ENCODE measurements around the gene ZNF695.
"Not testable (repeated sequence)": the region's sequence is repeated elsewhere in the genome, so short reads cannot be mapped to it uniquely, and the experiment has no call there.

Gene ZNF695

DNA sequence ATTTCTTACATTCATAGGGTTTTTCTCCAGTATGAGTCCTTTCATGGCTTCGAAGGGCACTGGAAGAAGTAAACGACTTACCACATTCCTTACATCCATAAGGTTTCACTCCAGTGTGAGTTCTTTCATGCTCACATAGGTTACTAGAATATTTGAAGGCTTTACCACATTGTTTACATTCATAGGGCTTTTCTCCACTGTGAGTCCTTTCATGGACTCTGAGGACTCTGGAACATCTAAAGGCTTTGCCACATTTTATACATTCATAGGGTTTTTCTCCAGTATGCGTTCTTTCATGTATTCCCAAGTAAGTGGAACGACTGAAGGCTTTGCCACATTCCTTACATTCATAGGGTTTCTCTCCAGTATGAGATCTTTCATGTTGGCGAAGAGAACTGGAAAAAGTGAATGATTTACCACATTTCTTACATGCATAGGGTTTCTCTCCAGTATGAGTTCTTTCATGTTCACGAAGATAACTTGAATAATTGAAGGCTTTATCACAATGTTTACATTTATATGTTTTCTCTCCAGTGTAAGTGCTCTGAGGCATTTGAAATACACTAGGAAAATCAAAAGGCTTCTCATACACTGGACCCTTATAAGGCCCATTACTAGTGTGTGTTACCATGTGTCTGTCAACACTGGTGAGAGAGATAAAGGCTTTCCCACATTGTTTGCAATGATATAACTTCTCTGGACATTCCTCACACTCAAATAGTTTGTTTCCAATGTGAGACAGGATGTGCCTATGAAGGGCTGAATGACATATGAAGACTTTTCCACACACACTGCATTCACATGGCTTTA lies 29.9 kb upstream of the ZNF695 start:
- TF ChIP-seq, protein P1, sequence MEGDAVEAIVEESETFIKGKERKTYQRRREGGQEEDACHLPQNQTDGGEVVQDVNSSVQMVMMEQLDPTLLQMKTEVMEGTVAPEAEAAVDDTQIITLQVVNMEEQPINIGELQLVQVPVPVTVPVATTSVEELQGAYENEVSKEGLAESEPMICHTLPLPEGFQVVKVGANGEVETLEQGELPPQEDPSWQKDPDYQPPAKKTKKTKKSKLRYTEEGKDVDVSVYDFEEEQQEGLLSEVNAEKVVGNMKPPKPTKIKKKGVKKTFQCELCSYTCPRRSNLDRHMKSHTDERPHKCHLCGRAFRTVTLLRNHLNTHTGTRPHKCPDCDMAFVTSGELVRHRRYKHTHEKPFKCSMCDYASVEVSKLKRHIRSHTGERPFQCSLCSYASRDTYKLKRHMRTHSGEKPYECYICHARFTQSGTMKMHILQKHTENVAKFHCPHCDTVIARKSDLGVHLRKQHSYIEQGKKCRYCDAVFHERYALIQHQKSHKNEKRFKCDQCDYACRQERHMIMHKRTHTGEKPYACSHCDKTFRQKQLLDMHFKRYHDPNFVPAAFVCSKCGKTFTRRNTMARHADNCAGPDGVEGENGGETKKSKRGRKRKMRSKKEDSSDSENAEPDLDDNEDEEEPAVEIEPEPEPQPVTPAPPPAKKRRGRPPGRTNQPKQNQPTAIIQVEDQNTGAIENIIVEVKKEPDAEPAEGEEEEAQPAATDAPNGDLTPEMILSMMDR (IDR thresholded peaks at IDR 0.05; ENCODE audit: low read depth, low read length): no peak
- H3K4me3 ChIP-seq (ENCODE audit: low read depth, low read length): no peak overlapping the region

DNA sequence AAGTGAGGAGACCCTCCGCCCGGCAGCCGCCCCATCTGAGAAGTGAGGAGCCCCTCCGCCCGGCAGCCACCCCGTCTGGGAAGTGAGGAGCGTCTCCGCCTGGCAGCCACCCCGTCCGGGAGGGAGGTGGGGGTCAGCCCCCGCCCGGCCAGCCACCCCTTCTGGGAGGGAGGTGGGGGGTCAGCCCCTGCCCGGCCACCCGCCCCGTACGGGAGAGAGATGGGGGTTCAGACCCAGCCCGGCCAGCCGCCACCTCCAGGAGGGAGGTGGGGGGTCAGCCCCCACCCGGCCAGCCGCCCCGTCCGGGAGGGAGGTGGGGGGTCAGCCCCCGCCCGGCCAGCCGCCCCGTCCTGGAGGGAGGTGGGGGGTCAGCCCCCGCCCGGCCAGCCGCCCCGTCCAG lies 24.4 kb upstream of the ZNF695 start:
- H3K4me3 ChIP-seq (ENCODE audit: low read depth, low read length): not testable (repeated sequence)

DNA sequence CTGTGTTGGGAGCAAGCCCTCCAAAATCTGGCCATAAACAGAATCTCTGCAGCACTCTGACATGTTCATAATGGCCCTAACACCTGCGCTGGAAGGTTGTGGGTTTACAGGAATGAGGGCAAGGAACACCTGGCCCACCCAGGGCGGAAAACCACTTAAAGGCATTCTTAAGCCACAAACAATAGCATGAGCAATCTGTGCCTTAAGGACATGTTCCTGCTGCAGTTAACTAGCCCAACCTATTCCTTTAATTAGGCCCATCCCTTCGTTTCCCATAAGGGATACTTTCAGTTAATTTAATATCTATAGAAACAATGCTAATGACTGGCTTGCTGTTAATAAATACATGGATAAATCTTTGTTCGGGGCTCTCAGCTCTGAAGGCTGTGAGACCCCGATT lies 16.8 kb upstream of the ZNF695 start:
- not testable (repeated sequence) for H3K4me3 ChIP-seq (ENCODE audit: low read depth, low read length)

DNA sequence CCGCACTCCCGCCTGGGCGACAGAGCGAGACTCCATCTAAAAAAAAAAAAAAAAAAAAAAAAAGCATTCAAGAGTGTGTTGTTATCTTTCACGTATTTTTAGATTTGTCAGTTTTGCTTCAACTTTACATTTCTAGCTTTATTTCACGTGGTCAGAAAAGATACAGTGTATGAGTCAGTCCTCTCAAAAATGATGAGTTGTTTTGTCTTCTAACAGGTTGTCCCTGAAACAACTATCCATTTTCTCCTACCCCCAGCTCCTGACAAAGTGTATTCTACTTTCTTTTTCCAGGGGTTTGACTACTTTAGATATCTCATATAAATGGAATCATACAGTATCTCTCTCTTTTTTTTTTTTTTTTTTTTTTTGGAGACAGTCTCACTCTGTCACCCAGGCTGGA lies 5.5 kb upstream of the ZNF695 start:
- TF ChIP-seq, protein P1 (IDR thresholded peaks at IDR 0.05; ENCODE audit: low read depth, low read length): no peak
- no peak overlapping the region for H3K4me3 ChIP-seq (ENCODE audit: low read depth, low read length)

DNA sequence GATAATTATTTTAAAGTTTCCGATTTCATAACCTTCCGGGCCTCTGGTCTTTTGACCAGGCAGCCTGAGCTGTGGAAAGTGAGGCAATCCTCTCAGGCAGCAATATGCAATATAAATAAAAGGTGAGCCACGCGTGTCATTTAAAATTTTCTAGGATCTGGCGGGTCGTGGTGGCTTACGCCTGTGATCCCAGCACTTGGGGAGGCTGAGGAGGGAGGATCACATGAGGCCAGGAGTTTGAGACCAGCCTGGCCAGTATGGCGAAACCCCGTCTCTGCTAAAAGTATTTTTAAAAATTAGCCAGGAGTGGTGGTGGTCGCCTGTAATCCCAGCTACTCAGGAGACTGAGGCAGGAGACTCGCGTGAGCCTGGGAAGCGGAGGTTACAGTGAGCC lies 546 bp upstream of the ZNF695 start:
- H3K4me3 ChIP-seq (ENCODE audit: low read depth, low read length): peak overlapping the region; percentile 78
- TF ChIP-seq, protein P1 (IDR thresholded peaks at IDR 0.05; ENCODE audit: low read depth, low read length): no peak

DNA sequence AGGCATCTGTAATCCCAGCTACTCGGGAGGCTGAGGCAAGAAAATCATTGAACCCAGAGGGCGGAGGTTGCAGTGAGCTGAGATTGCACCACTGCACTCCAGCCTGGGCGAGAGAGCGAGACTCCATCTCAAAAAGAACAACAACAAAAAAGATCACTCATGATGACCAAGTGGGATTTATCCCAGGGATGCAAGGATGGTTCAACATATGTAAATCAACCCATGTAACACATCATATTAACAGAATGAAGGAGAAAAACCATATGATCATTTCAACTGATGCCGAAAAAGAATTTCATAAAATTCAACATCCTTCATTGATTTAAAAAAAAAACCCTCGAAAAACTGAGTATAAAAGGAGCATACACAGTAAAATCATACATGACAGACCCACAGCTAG lies 3.8 kb downstream of the ZNF695 start:
- not testable (repeated sequence) for H3K4me3 ChIP-seq (ENCODE audit: low read depth, low read length)

DNA sequence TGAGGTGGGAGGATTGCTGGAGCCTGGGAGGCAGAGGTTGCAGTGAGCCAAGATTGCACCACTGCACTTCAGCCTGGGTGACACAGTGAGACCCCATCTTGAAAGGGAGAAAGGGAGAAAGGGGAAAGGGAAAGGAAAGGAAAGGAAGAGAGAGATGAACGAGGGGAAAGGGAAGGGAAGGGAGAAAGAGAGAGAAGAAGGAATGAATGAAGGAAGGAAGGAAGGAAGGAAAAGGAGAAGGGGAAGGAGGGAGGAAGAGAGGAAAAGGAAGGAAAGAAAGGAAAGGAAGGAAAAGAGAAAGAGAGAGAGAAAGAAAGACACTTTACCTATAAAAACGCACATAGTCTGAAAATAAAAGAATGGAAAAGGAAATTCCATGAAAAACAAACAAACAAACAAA lies 18.0 kb downstream of the ZNF695 start:
- TF ChIP-seq, protein P1 (IDR thresholded peaks at IDR 0.05; ENCODE audit: low read depth, low read length): no peak

DNA sequence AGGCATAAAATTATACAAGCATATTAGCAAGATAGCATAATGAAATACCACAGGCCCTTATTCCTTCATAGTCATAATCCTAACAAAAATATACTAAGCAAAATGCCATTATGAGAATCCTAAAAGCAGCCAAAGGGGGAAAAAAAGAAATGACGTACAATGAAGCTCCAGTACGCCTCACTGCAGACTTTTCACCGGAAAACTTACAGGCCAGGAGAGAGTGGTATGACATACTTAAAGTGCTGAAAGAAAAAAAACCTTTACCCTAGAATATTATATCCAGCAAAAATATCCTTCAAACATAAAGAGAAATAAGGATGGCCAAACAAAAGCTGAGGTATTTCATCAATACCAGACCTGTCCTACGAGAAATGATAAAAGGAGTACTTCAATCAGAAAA lies 19.5 kb downstream of the ZNF695 start:
- TF ChIP-seq, protein P1 (IDR thresholded peaks at IDR 0.05; ENCODE audit: low read depth, low read length): no peak
- H3K4me3 ChIP-seq (ENCODE audit: low read depth, low read length): no peak overlapping the region

More for the DNA sequence above, 18.0 kb downstream of the ZNF695 start:
- no peak overlapping the region for H3K4me3 ChIP-seq (ENCODE audit: low read depth, low read length)

DNA sequence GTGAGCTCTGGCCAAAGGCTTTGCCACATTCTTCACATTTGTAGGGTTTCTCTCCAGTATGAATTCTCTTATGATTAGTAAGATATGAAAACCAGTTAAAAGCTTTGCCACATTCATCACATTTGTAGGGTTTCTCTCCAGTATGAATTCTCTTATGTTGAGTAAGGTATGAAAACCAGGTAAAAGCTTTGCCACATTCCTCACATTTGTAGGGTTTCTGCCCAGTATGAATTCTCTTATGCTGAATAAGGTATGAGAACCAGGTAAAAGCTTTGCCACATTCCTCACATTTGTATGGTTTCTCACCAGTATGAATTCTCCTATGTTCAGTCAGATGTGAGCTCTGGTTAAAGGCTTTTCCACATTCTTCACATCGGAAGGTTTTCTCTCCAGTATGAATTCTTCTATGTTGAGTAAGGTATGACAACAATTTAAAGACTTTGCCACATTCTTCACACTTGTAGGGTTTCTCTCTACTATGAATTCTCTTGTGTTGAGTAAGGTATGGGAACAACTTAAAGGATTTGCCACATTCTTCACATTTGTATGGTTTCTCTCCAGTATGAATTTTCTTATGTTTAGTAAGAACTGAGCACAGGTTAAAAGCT lies 20.7 kb downstream of the ZNF695 start:
- TF ChIP-seq, protein P1 (IDR thresholded peaks at IDR 0.05; ENCODE audit: low read depth, low read length): no peak

More for the DNA sequence above, 20.7 kb downstream of the ZNF695 start:
- H3K4me3 ChIP-seq (ENCODE audit: low read depth, low read length): no peak overlapping the region
